Heart right ventricle (tissue), 16 donors: ENCODE measurements around the gene KRT1. TPM values are rescaled to one million over a fixed set of nuclear protein-coding genes. Genes with fewer than 3 reads are reported as not detected.

ENCODE experiments used
- ATAC-seq, 8 donors: fragments of 200-7000 bp; cut with Tn5 transposase; one replicate each; pipeline ENCODE4 v1.9.1; 2020; ENCODE audit warnings: mild to moderate bottlenecking in 8 of 8, moderate library complexity in 8 of 8, moderate number of reproducible peaks in 1 of 8
- DNase-seq, 2 donors: peaks; one replicate each; pipeline ENCODE4 v3.0.0-alpha.2; 2020
- H3K27ac ChIP-seq, 10 donors: fragments of 200-600 bp; sonication (generic) in 2 of 10; one replicate each; pipeline versions ENCODE4 v1.5.0 to v1.8.0; 2020 to 2022; ENCODE audit warnings: mild to moderate bottlenecking in 3 of 10
- H3K27me3 ChIP-seq, 7 donors: fragments of 200-600 bp; one replicate each; pipeline ENCODE4 v1.8.0; 2021 to 2022; ENCODE audit warnings: mild to moderate bottlenecking in 2 of 7
- H3K36me3 ChIP-seq, 9 donors: fragments of 200-600 bp; sonication (generic) in 1 of 9; one replicate each; pipeline versions ENCODE4 v1.5.0 to v1.8.0; 2020 to 2022; ENCODE audit warnings: mild to moderate bottlenecking in 2 of 9
- H3K4me1 ChIP-seq, 9 donors: fragments of 200-600 bp; sonication (generic) in 1 of 9; one replicate each; pipeline versions ENCODE4 v1.5.0 to v1.8.0; 2020 to 2022; ENCODE audit warnings: mild to moderate bottlenecking in 4 of 9
- H3K4me3 ChIP-seq, 10 donors: fragments of 200-600 bp; sonication (generic) in 2 of 10; one replicate each; pipeline versions ENCODE4 v1.5.0 to v1.8.0; 2020 to 2022; ENCODE audit warnings: mild to moderate bottlenecking in 7 of 10, moderate library complexity in 2 of 10
- H3K9me3 ChIP-seq, 11 donors: fragments of 200-600 bp in 10 of 11; sonication (generic) in 2 of 11; one replicate each; pipeline versions ENCODE4 v1.5.0 to v1.8.0; 2013 to 2022; ENCODE audit warnings: mild to moderate bottlenecking in 2 of 11, control low read depth in 1 of 11, moderate library complexity in 1 of 11
- CTCF ChIP-seq, 9 donors: fragments of 200-600 bp; sonication (generic) in 2 of 9; IDR thresholded peaks; one replicate each; pipeline versions ENCODE4 v1.5.0 to v1.8.0; 2021 to 2022; ENCODE audit warnings: antibody characterized with exemption in 9 of 9, mild to moderate bottlenecking in 5 of 9, moderate library complexity in 1 of 9
- WGBS, 2 donors: extraction: QIAGEN DNeasy Blood & Tissue Kit; methylation state at CpG; one replicate each; pipeline ENCODE4 v1.1.7; 2013; ENCODE audit warnings: inconsistent platforms in 1 of 2; 5-methylcytosine and 5-hydroxymethylcytosine counted together
- intact Hi-C, 10 donors: fragments of 100-400 bp; cut with DNase I; formaldehyde crosslinking; loops; one replicate each; pipeline versions ENCODE4 v1.11.1 to v1.14.2; 2022
- polyA plus RNA-seq, 2 donors: library from polyadenylated mRNA; stranded (reverse); fragments of 200-250 nt; gene quantifications; one replicate each; pipeline ENCODE4 v1.2.3, GENCODE V29; 2013
- total RNA-seq, 10 donors: library from RNA; stranded (reverse); fragmentation: NEBNext Ultra II Directional in 3 of 10; extraction: Animal tissue kit (Norgen Biotek cat#: 25700) in 3 of 10; gene quantifications; one replicate each; pipeline versions ENCODE4 v1.2.1 to v1.2.4, GENCODE V29; 2021 to 2023
- donor health status: Arrhythmogenic right ventricular cardiomyopathy.
- donor health status: ischemic (EF 13 %, LVEDD 7.1; RV severe dilation, severe dysfunction).
- donor health status: healthy with polysubstance abuse.
- donor health status: DM: no; HTN: yes; CAD: no.
- donor health status: DM: no; HTN: no; CAD: no.
- donor health status: ischemic (EF 25% LVEDD 6.9; RV normal size, moderate dysfunction).
- donor health status: ischemic (EF 25% LVEDD 5.7; RV mildly dilated, moderate dysfunction).
- donor health status: healthy.
- donor health status: DM: yes; HTN: yes; CAD: no.
- donor health status: Ischemic cardiomyopathy.
- donor health status: ischemic (EF 35%, LVEDD 5.7; RV mildly dilated, moderate dysfunction).
- donor health status: nonischemic (EF 11% LVEDD 7.7; RV severe dilation, severe dysfunction).
- donor health status: DM: yes; HTN: yes; CAD: no.
- donor health status: PGD.
- donor health status: ischemic (EF 29% LVEDD 5.4; RV normal size, mild dysfunction).
- donor health status: nonischemic (EF 23%, LVEDD 6.1; RV moderate dilation, normal function).

KRT1 gene
- total and polyA plus RNA-seq, 12 donors: not detected

GRCh38 chr12:52683575-52684300 lies 3.5 kb upstream of the KRT1 start:
- H3K36me3 ChIP-seq: no peaks in the 10 kb centered on the region
- intact Hi-C loops: no loop called here
- no peaks in the 10 kb centered on the region for H3K9me3 ChIP-seq
- 84 to 91% methylated on average over 12 of the region's 12 CpGs for WGBS, 2 donors
- H3K27me3 ChIP-seq: peaks cover 0 to 63% (median 45%) of the 10 kb centered on the region in 7 donors
- no peak overlapping the region for H3K4me3 ChIP-seq
- DNase-seq (no peak), ATAC-seq (no peak)
- no peak for TF ChIP-seq CTCF (IDR thresholded peaks at IDR 0.05)
- no peaks in the 10 kb centered on the region for H3K4me1 ChIP-seq
- H3K27ac ChIP-seq: no peak overlapping the region

GRCh38 chr12:52682938-52683574 lies 2.8 kb upstream of the KRT1 start:
- intact Hi-C loops: no loop called here
- no peaks in the 10 kb centered on the region for H3K36me3 ChIP-seq
- no peaks in the 10 kb centered on the region for H3K4me1 ChIP-seq
- peaks cover 0 to 62% (median 38%) of the 10 kb centered on the region in 7 donors for H3K27me3 ChIP-seq
- no peak overlapping the region for H3K27ac ChIP-seq
- WGBS, 2 donors: 73 to 83% methylated on average over 4 of the region's 4 CpGs
- no peak for ATAC-seq
- no peak overlapping the region for H3K4me3 ChIP-seq
- no peak for DNase-seq
- no peaks in the 10 kb centered on the region for H3K9me3 ChIP-seq
- TF ChIP-seq CTCF (IDR thresholded peaks at IDR 0.05): no peak

GRCh38 chr12:52682381-52682660 lies 2.1 kb upstream of the KRT1 start:
- H3K27me3 ChIP-seq: peaks cover 0 to 54% (median 36%) of the 10 kb centered on the region in 7 donors
- intact Hi-C loops: no loop called here
- WGBS, 2 donors: 73 to 76% methylated on average over 2 of the region's 2 CpGs

More at GRCh38 chr12:52682381-52682660, 2.1 kb upstream of the KRT1 start:
- Histone ChIP-seq H3K4me3 (no peak overlapping the region), H3K4me1 (no peaks in the 10 kb centered on the region), H3K36me3 (no peaks in the 10 kb centered on the region), H3K27ac (no peak overlapping the region), H3K9me3 (no peaks in the 10 kb centered on the region)
- peak in 1 of 8 donors; percentile 13 for ATAC-seq
- no peak for TF ChIP-seq CTCF (IDR thresholded peaks at IDR 0.05)
- no peak for DNase-seq
